CD4-positive, alpha-beta T cell treated with Interleukin-10 for 1 hour (primary cell): ENCODE measurements around the gene TP53I3.
A peak's percentile ranks its signal among the peaks of the same experiment; 100 is the strongest.
"Not testable (repeated sequence)": the region's sequence is repeated elsewhere in the genome, so short reads cannot be mapped to it uniquely, and the experiment has no call there.

Source experiments
- DNase-seq: peaks from one replicate; pipeline ENCODE4 v3.0.0-alpha.2; 2020

Gene TP53I3

GRCh38 chr2:24051833-24052232 lies 32.8 kb downstream of the TP53I3 start:
- DNase-seq, result no peak

GRCh38 chr2:24050041-24050979 lies 34.3 kb downstream of the TP53I3 start:
- DNase-seq, result no peak

- peak; percentile 68 for DNase-seq
Measured at GRCh38 chr2:24049485-24050021, 35.1 kb downstream of the TP53I3 start, which contains the start of gene FKBP1B. TSS of gene FKBP1B (plus strand) at chr2:24049741. CDS start at chr2:24049850, 109 bp downstream.

- DNase-seq, result no peak
Measured at GRCh38 chr2:24048769-24049484, 35.7 kb downstream of the TP53I3 start.

- DNase-seq, result no peak
Measured at GRCh38 chr2:24047703-24048033, 37.0 kb downstream of the TP53I3 start.

- DNase-seq, result peak; percentile 96
Measured at GRCh38 chr2:24046930-24047702, 37.5 kb downstream of the TP53I3 start, which contains the start of gene WDCP. TSS of gene WDCP (minus strand) at chr2:24047391. CDS start at chr2:24039494, 7,897 bp downstream.

- no peak for DNase-seq
Measured at GRCh38 chr2:24046599-24046929, 38.1 kb downstream of the TP53I3 start.

- no peak for DNase-seq
Measured at GRCh38 chr2:24045511-24046508, 38.8 kb downstream of the TP53I3 start.

- not testable (repeated sequence) for DNase-seq
Measured at GRCh38 chr2:24043133-24043532, 41.5 kb downstream of the TP53I3 start.

GRCh38 chr2:24040511-24040910 lies 44.1 kb downstream of the TP53I3 start:
- no peak for DNase-seq

GRCh38 chr2:24038786-24039499 lies 45.7 kb downstream of the TP53I3 start:
- no peak for DNase-seq
